ENCODE results near the gene SLC7A9.

SLC7A9 gene

GRCh38 chr19:32896516-32897214 lies 27.1 kb upstream of the SLC7A9 start:
- TF ChIP-seq POLR2AphosphoS5 (IDR thresholded peaks at IDR 0.05; ENCODE audit: low read depth, low read length) (no peak), FOXP2 (optimal IDR thresholded peaks at IDR 0.05; ENCODE audit: borderline replicate concordance, extremely low read depth, extremely low read length, insufficient read depth) (no peak), SIN3A (IDR thresholded peaks at IDR 0.05; ENCODE audit: borderline replicate concordance, insufficient read depth, low read length) (no peak), TAF1 (IDR thresholded peaks at IDR 0.05; ENCODE audit: borderline replicate concordance, insufficient read depth, low read length) (no peak)
- TF ChIP-seq, protein P1, sequence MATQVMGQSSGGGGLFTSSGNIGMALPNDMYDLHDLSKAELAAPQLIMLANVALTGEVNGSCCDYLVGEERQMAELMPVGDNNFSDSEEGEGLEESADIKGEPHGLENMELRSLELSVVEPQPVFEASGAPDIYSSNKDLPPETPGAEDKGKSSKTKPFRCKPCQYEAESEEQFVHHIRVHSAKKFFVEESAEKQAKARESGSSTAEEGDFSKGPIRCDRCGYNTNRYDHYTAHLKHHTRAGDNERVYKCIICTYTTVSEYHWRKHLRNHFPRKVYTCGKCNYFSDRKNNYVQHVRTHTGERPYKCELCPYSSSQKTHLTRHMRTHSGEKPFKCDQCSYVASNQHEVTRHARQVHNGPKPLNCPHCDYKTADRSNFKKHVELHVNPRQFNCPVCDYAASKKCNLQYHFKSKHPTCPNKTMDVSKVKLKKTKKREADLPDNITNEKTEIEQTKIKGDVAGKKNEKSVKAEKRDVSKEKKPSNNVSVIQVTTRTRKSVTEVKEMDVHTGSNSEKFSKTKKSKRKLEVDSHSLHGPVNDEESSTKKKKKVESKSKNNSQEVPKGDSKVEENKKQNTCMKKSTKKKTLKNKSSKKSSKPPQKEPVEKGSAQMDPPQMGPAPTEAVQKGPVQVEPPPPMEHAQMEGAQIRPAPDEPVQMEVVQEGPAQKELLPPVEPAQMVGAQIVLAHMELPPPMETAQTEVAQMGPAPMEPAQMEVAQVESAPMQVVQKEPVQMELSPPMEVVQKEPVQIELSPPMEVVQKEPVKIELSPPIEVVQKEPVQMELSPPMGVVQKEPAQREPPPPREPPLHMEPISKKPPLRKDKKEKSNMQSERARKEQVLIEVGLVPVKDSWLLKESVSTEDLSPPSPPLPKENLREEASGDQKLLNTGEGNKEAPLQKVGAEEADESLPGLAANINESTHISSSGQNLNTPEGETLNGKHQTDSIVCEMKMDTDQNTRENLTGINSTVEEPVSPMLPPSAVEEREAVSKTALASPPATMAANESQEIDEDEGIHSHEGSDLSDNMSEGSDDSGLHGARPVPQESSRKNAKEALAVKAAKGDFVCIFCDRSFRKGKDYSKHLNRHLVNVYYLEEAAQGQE (IDR thresholded peaks at IDR 0.05; ENCODE audit: insufficient read depth in 1 of 2, low read depth in 2 of 2, low read length in 2 of 2) = no peak

- no peak for TF ChIP-seq TAF1 (IDR thresholded peaks at IDR 0.05; ENCODE audit: borderline replicate concordance, insufficient read depth, low read length)
- TF ChIP-seq POLR2AphosphoS5 (IDR thresholded peaks at IDR 0.05; ENCODE audit: low read depth, low read length) = no peak
- TF ChIP-seq, protein P1 (IDR thresholded peaks at IDR 0.05; ENCODE audit: insufficient read depth in 1 of 2, low read depth in 2 of 2, low read length in 2 of 2) = no peak
- TF ChIP-seq FOXP2 (optimal IDR thresholded peaks at IDR 0.05; ENCODE audit: borderline replicate concordance, extremely low read depth, extremely low read length, insufficient read depth) = no peak
- TF ChIP-seq SIN3A (IDR thresholded peaks at IDR 0.05; ENCODE audit: borderline replicate concordance, insufficient read depth, low read length) = no peak
These were observed 25.8 kb upstream of the SLC7A9 start for GRCh38 chr19:32895384-32895783.

GRCh38 chr19:32891609-32892008 lies 22.0 kb upstream of the SLC7A9 start:
- TF ChIP-seq, protein P1 (IDR thresholded peaks at IDR 0.05; ENCODE audit: insufficient read depth in 1 of 2, low read depth in 2 of 2, low read length in 2 of 2) = no peak
- TF ChIP-seq POLR2AphosphoS5 (IDR thresholded peaks at IDR 0.05; ENCODE audit: low read depth, low read length) = no peak
- no peak for TF ChIP-seq SIN3A (IDR thresholded peaks at IDR 0.05; ENCODE audit: borderline replicate concordance, insufficient read depth, low read length)
- no peak for TF ChIP-seq TAF1 (IDR thresholded peaks at IDR 0.05; ENCODE audit: borderline replicate concordance, insufficient read depth, low read length)
- no peak for TF ChIP-seq FOXP2 (optimal IDR thresholded peaks at IDR 0.05; ENCODE audit: borderline replicate concordance, extremely low read depth, extremely low read length, insufficient read depth)

DNA sequence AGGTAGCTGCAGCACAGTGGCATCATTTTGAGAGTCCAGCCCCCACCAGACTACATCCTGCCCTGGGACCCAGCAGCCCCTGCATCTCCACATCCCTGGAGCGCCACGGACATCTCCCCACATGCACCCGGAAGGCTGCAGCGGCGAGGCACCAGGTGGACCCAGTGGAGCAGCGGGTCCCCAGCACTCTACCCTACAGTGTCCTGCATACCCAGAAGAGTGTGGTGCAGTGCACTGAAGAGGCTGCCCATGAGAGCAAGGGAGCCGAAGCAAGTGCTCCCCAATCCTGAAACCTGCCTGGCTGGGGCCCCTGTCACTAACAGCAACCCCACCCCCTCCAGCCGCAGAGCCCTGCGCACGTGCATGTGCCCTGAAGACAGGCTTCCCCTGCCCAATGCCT lies 21.3 kb upstream of the SLC7A9 start:
- TF ChIP-seq FOXP2 (optimal IDR thresholded peaks at IDR 0.05; ENCODE audit: borderline replicate concordance, extremely low read depth, extremely low read length, insufficient read depth) (no peak), SIN3A (IDR thresholded peaks at IDR 0.05; ENCODE audit: borderline replicate concordance, insufficient read depth, low read length) (no peak), POLR2AphosphoS5 (IDR thresholded peaks at IDR 0.05; ENCODE audit: low read depth, low read length) (no peak), TAF1 (IDR thresholded peaks at IDR 0.05; ENCODE audit: borderline replicate concordance, insufficient read depth, low read length) (no peak)
- TF ChIP-seq, protein P1 (IDR thresholded peaks at IDR 0.05; ENCODE audit: insufficient read depth in 1 of 2, low read depth in 2 of 2, low read length in 2 of 2) = no peak
